ENCODE results near the gene MAP3K13. TPM values are rescaled to one million over a fixed set of nuclear protein-coding genes. Genes with fewer than 3 reads are reported as not detected.

Gene MAP3K13
- total RNA-seq, 4 donors from 2014 or later: 8.8 to 47.8 (median 17.2) TPM

- intact Hi-C loops (cut with DNase I; ENCODE audit: low total_unique reads): no loop called here
- Histone ChIP-seq H3K27me3 (no peaks in the 10 kb centered on the region), H3K9me3 (no peaks in the 10 kb centered on the region), H3K36me3 (no peaks in the 10 kb centered on the region), H3K4me3 (no peak overlapping the region), H3K27ac (no peak overlapping the region), H3K4me1 (no peaks in the 10 kb centered on the region)
- DNase-seq: no peak
- no peak for TF ChIP-seq POLR2A (IDR thresholded peaks at IDR 0.05)
- no peak for TF ChIP-seq CTCF (IDR thresholded peaks at IDR 0.05)
Observed at GRCh38 chr3:185337231-185337816, 25.6 kb upstream of the MAP3K13 start.

GRCh38 chr3:185339945-185340344, 23.0 kb upstream of the MAP3K13 start:
- Histone ChIP-seq H3K36me3 (no peaks in the 10 kb centered on the region), H3K4me3 (no peak overlapping the region), H3K9me3 (no peaks in the 10 kb centered on the region), H3K4me1 (no peaks in the 10 kb centered on the region), H3K27me3 (no peaks in the 10 kb centered on the region), H3K27ac (no peak overlapping the region)
- no peak for DNase-seq
- TF ChIP-seq CTCF (IDR thresholded peaks at IDR 0.05): no peak
- TF ChIP-seq POLR2A (IDR thresholded peaks at IDR 0.05): no peak
- intact Hi-C loops (cut with DNase I; ENCODE audit: low total_unique reads): no loop called here

- intact Hi-C loops (cut with DNase I; ENCODE audit: low total_unique reads): no loop called here
Observed at GRCh38 chr3:185340751-185341150, 22.2 kb upstream of the MAP3K13 start.

GRCh38 chr3:185341616-185342458, 21.1 kb upstream of the MAP3K13 start:
- intact Hi-C loops (cut with DNase I; ENCODE audit: low total_unique reads): no loop called here
- H3K27me3 ChIP-seq: no peaks in the 10 kb centered on the region
- DNase-seq: no peak
- H3K9me3 ChIP-seq: no peaks in the 10 kb centered on the region
- no peaks in the 10 kb centered on the region for H3K4me1 ChIP-seq
- TF ChIP-seq CTCF (IDR thresholded peaks at IDR 0.05) (no peak), POLR2A (IDR thresholded peaks at IDR 0.05) (no peak)
- no peak overlapping the region for H3K27ac ChIP-seq
- no peaks in the 10 kb centered on the region for H3K36me3 ChIP-seq
- H3K4me3 ChIP-seq: no peak overlapping the region

More at GRCh38 chr3:185340751-185341150, 22.2 kb upstream of the MAP3K13 start:
- H3K27ac ChIP-seq: no peak overlapping the region
- no peak overlapping the region for H3K4me3 ChIP-seq
- H3K27me3 ChIP-seq: no peaks in the 10 kb centered on the region
- TF ChIP-seq POLR2A (IDR thresholded peaks at IDR 0.05) (no peak), CTCF (IDR thresholded peaks at IDR 0.05) (no peak)
- DNase-seq: no peak
- H3K9me3 ChIP-seq: no peaks in the 10 kb centered on the region
- H3K36me3 ChIP-seq: no peaks in the 10 kb centered on the region
- H3K4me1 ChIP-seq: no peaks in the 10 kb centered on the region

- Histone ChIP-seq H3K4me1 (no peaks in the 10 kb centered on the region), H3K27me3 (no peaks in the 10 kb centered on the region), H3K36me3 (no peaks in the 10 kb centered on the region), H3K9me3 (no peaks in the 10 kb centered on the region), H3K27ac (no peak overlapping the region), H3K4me3 (no peak overlapping the region)
- DNase-seq: no peak
- intact Hi-C loops (cut with DNase I; ENCODE audit: low total_unique reads): no loop called here
- TF ChIP-seq CTCF (IDR thresholded peaks at IDR 0.05) (no peak), POLR2A (IDR thresholded peaks at IDR 0.05) (no peak)
Observed at GRCh38 chr3:185342459-185343174, 20.3 kb upstream of the MAP3K13 start.

Data from uterus (tissue), 4 donors.